Measurements from ENCODE around the gene ALG14. TPM values are rescaled to one million over a fixed set of nuclear protein-coding genes. Genes with fewer than 3 reads are reported as not detected.

Gene ALG14
- total RNA-seq, 1 donor from 2014 or later = 0.92 TPM

GRCh38 chr1:94955767-94956632, 116.8 kb downstream of the ALG14 start:
- H3K36me3 ChIP-seq (ENCODE audit: control insufficient read depth, insufficient read depth, low read length) = no peaks in the 10 kb centered on the region
- no peaks in the 10 kb centered on the region for H3K27me3 ChIP-seq (ENCODE audit: control insufficient read depth, insufficient read depth, low read length)
- no peak for TF ChIP-seq CTCF (IDR thresholded peaks at IDR 0.05; ENCODE audit: insufficient read depth, low read length, poor library complexity, severe bottlenecking)
- no peak overlapping the region for H3K4me3 ChIP-seq (ENCODE audit: low read depth, low read length)
- no peak for DNase-seq (ENCODE audit: low read depth)

- TF ChIP-seq CTCF (IDR thresholded peaks at IDR 0.05; ENCODE audit: insufficient read depth, low read length, poor library complexity, severe bottlenecking) = no peak
- DNase-seq (ENCODE audit: low read depth) = no peak
- no peak overlapping the region for H3K4me3 ChIP-seq (ENCODE audit: low read depth, low read length)
- no peaks in the 10 kb centered on the region for H3K36me3 ChIP-seq (ENCODE audit: control insufficient read depth, insufficient read depth, low read length)
- no peaks in the 10 kb centered on the region for H3K27me3 ChIP-seq (ENCODE audit: control insufficient read depth, insufficient read depth, low read length)
Observed at GRCh38 chr1:94954263-94955220, 118.2 kb downstream of the ALG14 start.

GRCh38 chr1:94953746-94954145, 119.0 kb downstream of the ALG14 start:
- no peak for DNase-seq (ENCODE audit: low read depth)
- Histone ChIP-seq H3K4me3 (ENCODE audit: low read depth, low read length) (no peak overlapping the region), H3K27me3 (ENCODE audit: control insufficient read depth, insufficient read depth, low read length) (no peaks in the 10 kb centered on the region), H3K36me3 (ENCODE audit: control insufficient read depth, insufficient read depth, low read length) (no peaks in the 10 kb centered on the region)
- TF ChIP-seq CTCF (IDR thresholded peaks at IDR 0.05; ENCODE audit: insufficient read depth, low read length, poor library complexity, severe bottlenecking) = no peak

GRCh38 chr1:94953107-94953506, 119.6 kb downstream of the ALG14 start:
- no peaks in the 10 kb centered on the region for H3K27me3 ChIP-seq (ENCODE audit: control insufficient read depth, insufficient read depth, low read length)
- DNase-seq (ENCODE audit: low read depth) = no peak
- H3K4me3 ChIP-seq (ENCODE audit: low read depth, low read length) = no peak overlapping the region
- H3K36me3 ChIP-seq (ENCODE audit: control insufficient read depth, insufficient read depth, low read length) = no peaks in the 10 kb centered on the region
- TF ChIP-seq CTCF (IDR thresholded peaks at IDR 0.05; ENCODE audit: insufficient read depth, low read length, poor library complexity, severe bottlenecking) = no peak

DNA sequence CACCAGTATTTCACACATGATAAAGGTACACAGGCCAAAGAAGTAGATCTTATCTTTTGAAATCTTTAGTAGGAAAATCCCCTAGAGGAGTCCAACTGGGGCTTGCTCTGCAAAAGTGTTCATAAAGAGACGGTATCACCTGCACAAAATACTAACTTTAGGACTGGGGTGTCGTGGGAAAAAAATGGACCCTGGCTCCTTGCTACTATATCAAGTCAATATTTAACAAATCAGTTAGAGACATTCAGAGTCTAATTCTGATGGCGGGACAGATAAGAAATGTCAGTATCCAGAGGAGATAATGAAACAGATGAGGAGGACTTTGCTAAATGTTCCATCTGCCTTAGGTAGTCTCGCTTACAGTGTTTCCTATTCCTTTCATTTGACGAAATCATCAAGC, 120.2 kb downstream of the ALG14 start:
- H3K4me3 ChIP-seq (ENCODE audit: low read depth, low read length) = no peak overlapping the region
- no peak for TF ChIP-seq CTCF (IDR thresholded peaks at IDR 0.05; ENCODE audit: insufficient read depth, low read length, poor library complexity, severe bottlenecking)
- no peak for DNase-seq (ENCODE audit: low read depth)
- no peaks in the 10 kb centered on the region for H3K27me3 ChIP-seq (ENCODE audit: control insufficient read depth, insufficient read depth, low read length)
- no peaks in the 10 kb centered on the region for H3K36me3 ChIP-seq (ENCODE audit: control insufficient read depth, insufficient read depth, low read length)

All from kidney epithelial cell (primary cell).